ENCODE data around the gene CREB3L1.

DNA sequence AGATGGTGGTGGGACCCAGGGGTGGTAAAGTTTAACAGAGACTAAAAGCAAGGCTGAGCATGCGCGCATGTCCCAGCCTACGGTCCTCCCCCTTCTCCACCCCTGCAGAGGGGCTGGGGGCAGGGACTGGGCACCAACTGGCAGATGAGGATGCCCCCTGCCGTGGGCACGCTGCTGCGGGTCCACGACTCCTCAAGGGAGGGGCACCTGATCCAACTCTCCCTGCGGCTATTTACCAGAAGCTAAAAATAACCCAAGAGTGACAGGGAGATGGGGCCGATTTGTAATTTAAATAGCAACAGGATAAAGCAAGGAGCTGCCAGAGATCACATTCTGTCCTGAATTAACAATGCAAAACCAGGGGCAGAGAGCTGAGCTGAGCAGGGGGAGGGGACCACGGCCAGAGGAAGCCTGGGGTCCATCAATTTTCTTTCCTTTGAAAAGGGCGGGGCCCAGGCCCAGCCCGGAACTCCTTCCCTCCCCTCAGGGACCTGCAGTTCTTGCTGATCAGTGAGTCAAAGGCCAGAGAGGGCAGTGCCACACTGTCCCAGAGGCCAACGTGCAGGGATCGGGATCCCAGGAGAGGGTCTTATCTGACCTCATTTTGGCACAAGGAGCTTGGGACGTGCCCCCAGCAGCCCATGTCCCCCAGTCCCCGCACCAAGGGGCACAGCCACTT, 61.7 kb downstream of the CREB3L1 start:
- TF ChIP-seq, protein P1, sequence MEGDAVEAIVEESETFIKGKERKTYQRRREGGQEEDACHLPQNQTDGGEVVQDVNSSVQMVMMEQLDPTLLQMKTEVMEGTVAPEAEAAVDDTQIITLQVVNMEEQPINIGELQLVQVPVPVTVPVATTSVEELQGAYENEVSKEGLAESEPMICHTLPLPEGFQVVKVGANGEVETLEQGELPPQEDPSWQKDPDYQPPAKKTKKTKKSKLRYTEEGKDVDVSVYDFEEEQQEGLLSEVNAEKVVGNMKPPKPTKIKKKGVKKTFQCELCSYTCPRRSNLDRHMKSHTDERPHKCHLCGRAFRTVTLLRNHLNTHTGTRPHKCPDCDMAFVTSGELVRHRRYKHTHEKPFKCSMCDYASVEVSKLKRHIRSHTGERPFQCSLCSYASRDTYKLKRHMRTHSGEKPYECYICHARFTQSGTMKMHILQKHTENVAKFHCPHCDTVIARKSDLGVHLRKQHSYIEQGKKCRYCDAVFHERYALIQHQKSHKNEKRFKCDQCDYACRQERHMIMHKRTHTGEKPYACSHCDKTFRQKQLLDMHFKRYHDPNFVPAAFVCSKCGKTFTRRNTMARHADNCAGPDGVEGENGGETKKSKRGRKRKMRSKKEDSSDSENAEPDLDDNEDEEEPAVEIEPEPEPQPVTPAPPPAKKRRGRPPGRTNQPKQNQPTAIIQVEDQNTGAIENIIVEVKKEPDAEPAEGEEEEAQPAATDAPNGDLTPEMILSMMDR (conservative IDR thresholded peaks at IDR 0.05 in 1 of 2, IDR thresholded peaks at IDR 0.05 in 1 of 2; ENCODE audit: extremely low read depth in 1 of 2, insufficient read depth in 1 of 2, low read depth in 1 of 2, low read length in 2 of 2): no peak
- TF ChIP-seq EZH2 (IDR thresholded peaks at IDR 0.05; ENCODE audit: borderline replicate concordance, low read length): no peak

All from mammary epithelial cell (primary cell).